Measurements from ENCODE around the gene EBPL. TPM values are rescaled to one million over a fixed set of nuclear protein-coding genes. Genes with fewer than 3 reads are reported as not detected.

The EBPL gene
- total RNA-seq, 1 donor from 2014 or later = 18.8 TPM

Other genes with a start within 250 kb of the EBPL start
- 6.9 and 9.4 TPM in 2 replicates for gene CAB39L, start 247.4 kb downstream of the EBPL start, total RNA-seq
- 8.6 and 13.0 TPM in 2 replicates for gene SETDB2, start 247.2 kb downstream of the EBPL start, total RNA-seq
- gene PHF11, start 195.5 kb downstream of the EBPL start, total RNA-seq = 14.5 and 20.9 TPM in 2 replicates
- 27.9 and 38.7 TPM in 2 replicates for gene RCBTB1, start 105.9 kb downstream of the EBPL start, total RNA-seq
- gene ARL11, start 63.0 kb downstream of the EBPL start, total RNA-seq = not detected in 2 replicates
- gene KPNA3, start 101.2 kb upstream of the EBPL start, total RNA-seq = 33.0 and 35.8 TPM in 2 replicates
- gene SPRYD7, start 244.9 kb upstream of the EBPL start, total RNA-seq = 6.9 and 8.7 TPM in 2 replicates

Measured in myocyte (in vitro differentiated cells).